Esophagus squamous epithelium (tissue), 5 donors: ENCODE results near the gene TAAR1. TPM values are rescaled to one million over a fixed set of nuclear protein-coding genes. Genes with fewer than 3 reads are reported as not detected.
"Not testable (repeated sequence)": the region's sequence is repeated elsewhere in the genome, so short reads cannot be mapped to it uniquely, and the experiment has no call there.

ENCODE experiments used
- DNase-seq: peaks from one replicate; lab custom pipeline; 2025; lab: John Stamatoyannopoulos, UW
- H3K27ac ChIP-seq, 4 donors: fragments of 200-600 bp; sonication (generic); one replicate each; pipeline ENCODE4 v1.5.1; 2016 to 2019; ENCODE audit warnings: mild to moderate bottlenecking in 1 of 4
- H3K27me3 ChIP-seq, 4 donors: fragments of 200-600 bp; sonication (generic); 1 replicate in 3 of 4; 2 replicates in 1 of 4; pipeline versions ENCODE4 v1.5.1 to v1.6.0; 2017 to 2021; ENCODE audit warnings: antibody characterized with exemption in 1 of 4
- H3K36me3 ChIP-seq, 3 donors: fragments of 200-600 bp; sonication (generic); one replicate each; pipeline ENCODE4 v1.5.1; 2016 to 2019
- H3K4me1 ChIP-seq, 3 donors: fragments of 200-600 bp; sonication (generic); one replicate each; pipeline ENCODE4 v1.5.1; 2017 to 2019
- H3K4me3 ChIP-seq, 4 donors: fragments of 200-600 bp; sonication (generic); 1 replicate in 3 of 4; 2 replicates in 1 of 4; pipeline ENCODE4 v1.5.1; 2016 to 2019; ENCODE audit warnings: mild to moderate bottlenecking in 2 of 4, moderate library complexity in 1 of 4
- H3K9me3 ChIP-seq, 3 donors: fragments of 200-600 bp; sonication (generic); one replicate each; pipeline ENCODE4 v1.5.1; 2016 to 2019
- CTCF ChIP-seq, 6 experiments: fragments of 450-650 bp in 4 of 6; fragments of 200-600 bp in 2 of 6; sonication (generic) in 2 of 6; IDR thresholded peaks; one replicate each; pipeline ENCODE4 v1.5.1; 2016 to 2019; ENCODE audit warnings: antibody characterized with exemption in 6 of 6, mild to moderate bottlenecking in 4 of 6, moderate library complexity in 4 of 6
- POLR2A ChIP-seq, 4 donors: fragments of 450-650 bp; IDR thresholded peaks; one replicate each; pipeline ENCODE4 v1.6.1; 2017; ENCODE audit warnings: antibody characterized with exemption in 4 of 4, mild to moderate bottlenecking in 4 of 4, moderate library complexity in 3 of 4
- WGBS, 2 donors: methylation state at CpG; one replicate each; pipeline ENCODE4 v1.1.5; 2018; 5-methylcytosine and 5-hydroxymethylcytosine counted together
- intact Hi-C: fragments of 100-400 bp; cut with DNase I; formaldehyde crosslinking; loops from one replicate; pipeline ENCODE4 v1.15.0; 2022
- total RNA-seq, 4 donors: library from RNA; depleted of rRNA; stranded (reverse); fragments of >200 nt; gene quantifications; one replicate each; pipeline ENCODE4 v1.1.0, GENCODE V29; 2016
- donor health status: DM: yes; HTN: yes; CAD: no.

Gene TAAR1
- total RNA-seq, 4 donors from 2014 or later: not detected

GRCh38 chr6:132648828-132649227 is 10.2 kb downstream of the TAAR1 start:
- Histone ChIP-seq H3K4me1 (no peaks in the 10 kb centered on the region), H3K27ac (no peak overlapping the region), H3K4me3 (no peak overlapping the region), H3K9me3 (no peaks in the 10 kb centered on the region), H3K36me3 (no peaks in the 10 kb centered on the region), H3K27me3 (no peaks in the 10 kb centered on the region)
- intact Hi-C loops: no loop called here
- TF ChIP-seq POLR2A (IDR thresholded peaks at IDR 0.05): no peak
- TF ChIP-seq CTCF (IDR thresholded peaks at IDR 0.05): no peak
- WGBS, 2 donors: 31 to 32% methylated on average over 2 of the region's 2 CpGs
- no peak for DNase-seq

GRCh38 chr6:132648356-132648755 is 10.6 kb downstream of the TAAR1 start:
- H3K27me3 ChIP-seq: no peaks in the 10 kb centered on the region
- H3K4me3 ChIP-seq: no peak overlapping the region
- no peak overlapping the region for H3K27ac ChIP-seq
- no peaks in the 10 kb centered on the region for H3K9me3 ChIP-seq
- H3K4me1 ChIP-seq: no peaks in the 10 kb centered on the region
- TF ChIP-seq CTCF (IDR thresholded peaks at IDR 0.05) (no peak), POLR2A (IDR thresholded peaks at IDR 0.05) (no peak)
- WGBS, 2 donors: 20 to 24% methylated on average over 2 of the region's 2 CpGs
- no peak for DNase-seq
- no peaks in the 10 kb centered on the region for H3K36me3 ChIP-seq
- intact Hi-C loops: no loop called here

GRCh38 chr6:132643547-132643946 is 15.4 kb downstream of the TAAR1 start:
- H3K4me1 ChIP-seq: no peaks in the 10 kb centered on the region
- WGBS, 2 donors: 43 to 56% methylated on average over 3 of the region's 3 CpGs
- H3K9me3 ChIP-seq: no peaks in the 10 kb centered on the region
- no peak for TF ChIP-seq CTCF (IDR thresholded peaks at IDR 0.05)
- TF ChIP-seq POLR2A (IDR thresholded peaks at IDR 0.05): no peak
- no peaks in the 10 kb centered on the region for H3K27me3 ChIP-seq
- H3K4me3 ChIP-seq: no peak overlapping the region
- H3K27ac ChIP-seq: no peak overlapping the region
- no peaks in the 10 kb centered on the region for H3K36me3 ChIP-seq
- intact Hi-C loops: no loop called here
- no peak for DNase-seq

- H3K9me3 ChIP-seq, H3K27ac ChIP-seq, intact Hi-C loops, H3K4me3 ChIP-seq, H3K36me3 ChIP-seq, DNase-seq, H3K4me1 ChIP-seq: not testable (repeated sequence)
- 74 to 80% methylated on average over 1 of the region's 1 CpG for WGBS, 2 donors
- peaks cover 0 to 11% (median 0%) of the 10 kb centered on the region in 4 donors for H3K27me3 ChIP-seq
These were observed 21.8 kb downstream of the TAAR1 start for GRCh38 chr6:132637135-132637534.

- H3K9me3 ChIP-seq, DNase-seq, intact Hi-C loops, H3K27ac ChIP-seq, H3K4me1 ChIP-seq, H3K4me3 ChIP-seq, H3K36me3 ChIP-seq: not testable (repeated sequence)
- WGBS, 2 donors: 83 to 88% methylated on average over 3 of the region's 3 CpGs
- peaks cover 0 to 11% (median 0%) of the 10 kb centered on the region in 4 donors for H3K27me3 ChIP-seq
These were observed 23.1 kb downstream of the TAAR1 start for GRCh38 chr6:132635906-132636305.

GRCh38 chr6:132635288-132635687 is 23.7 kb downstream of the TAAR1 start:
- peaks cover 0 to 11% (median 0%) of the 10 kb centered on the region in 4 donors for H3K27me3 ChIP-seq
- H3K4me3 ChIP-seq, H3K36me3 ChIP-seq, DNase-seq, H3K9me3 ChIP-seq, H3K27ac ChIP-seq, intact Hi-C loops, H3K4me1 ChIP-seq: not testable (repeated sequence)
- WGBS, 2 donors: 20% methylated on average over 3 of the region's 3 CpGs; no CpG with 5 or more reads in 1 of the 2 donors

- no peak overlapping the region for H3K27ac ChIP-seq
- intact Hi-C loops: no loop called here
- no peak overlapping the region for H3K4me3 ChIP-seq
- no peaks in the 10 kb centered on the region for H3K9me3 ChIP-seq
- H3K4me1 ChIP-seq: no peaks in the 10 kb centered on the region
- no peaks in the 10 kb centered on the region for H3K36me3 ChIP-seq
- peaks cover 0 to 11% (median 0%) of the 10 kb centered on the region in 4 donors for H3K27me3 ChIP-seq
- no peak for DNase-seq
- TF ChIP-seq CTCF (IDR thresholded peaks at IDR 0.05) (no peak), POLR2A (IDR thresholded peaks at IDR 0.05) (no peak)
- WGBS, 2 donors: 71 to 96% methylated on average over 2 to 3 of the region's 4 CpGs
These were observed 24.2 kb downstream of the TAAR1 start for GRCh38 chr6:132634796-132635195.
